ENCODE measurements around the gene ZMYND8. TPM values are rescaled to one million over a fixed set of nuclear protein-coding genes. Genes with fewer than 3 reads are reported as not detected.

Gene ZMYND8
- total RNA-seq, 1 donor = 20.3 TPM

GRCh38 chr20:47354714-47355488 is 1.6 kb downstream of the ZMYND8 start:
- TF ChIP-seq CTCF (IDR thresholded peaks at IDR 0.05; ENCODE audit: insufficient read depth, low read depth, low read length) = no peak
- peak; percentile 76 for DNase-seq (ENCODE audit: low read depth)
- peak overlapping the region; percentile 64 for H3K4me3 ChIP-seq (ENCODE audit: low read depth, low read length)

GRCh38 chr20:47354464-47354713 is 2.1 kb downstream of the ZMYND8 start:
- peak overlapping the region; percentile 64 for H3K4me3 ChIP-seq (ENCODE audit: low read depth, low read length)
- no peak for DNase-seq (ENCODE audit: low read depth)
- no peak for TF ChIP-seq CTCF (IDR thresholded peaks at IDR 0.05; ENCODE audit: insufficient read depth, low read depth, low read length)

DNA sequence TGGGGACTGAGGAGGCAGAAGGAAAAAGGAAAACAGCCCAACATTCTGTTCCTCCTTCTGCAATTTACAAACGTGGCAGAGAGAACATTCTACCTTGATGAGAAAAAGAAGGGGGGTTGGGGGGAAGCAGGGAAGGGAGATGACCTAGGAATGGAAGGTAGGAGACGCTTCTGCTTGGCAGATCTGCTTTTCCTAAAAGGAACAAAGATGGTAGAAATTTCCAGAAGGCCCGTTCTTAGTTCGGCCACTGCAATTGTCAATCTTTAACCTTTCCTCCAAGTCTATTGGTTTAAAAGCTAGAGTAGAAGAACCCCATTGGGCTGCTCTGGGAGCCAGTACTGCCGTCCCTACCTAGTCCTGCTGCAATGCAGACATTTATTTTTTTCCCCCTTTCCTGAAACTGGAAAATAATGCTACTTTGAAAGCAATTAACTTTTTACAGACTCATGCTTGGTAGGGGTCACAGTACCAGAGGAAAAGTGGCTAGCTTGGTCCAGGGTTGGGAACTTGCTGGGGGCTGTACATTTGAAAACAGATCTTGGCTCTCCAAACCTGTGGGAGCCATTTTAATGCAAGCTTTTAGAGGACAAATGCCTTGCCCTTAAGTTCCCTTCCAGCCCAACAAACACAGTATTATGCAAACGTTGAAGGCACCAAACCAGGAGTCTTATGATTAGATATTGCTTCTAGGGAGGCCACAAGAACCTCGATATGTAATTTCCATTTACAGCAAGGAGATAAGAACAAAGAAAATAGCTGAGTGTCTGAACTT is 2.6 kb downstream of the ZMYND8 start:
- H3K4me3 ChIP-seq (ENCODE audit: low read depth, low read length) = peak overlapping the region; percentile 64
- TF ChIP-seq CTCF (IDR thresholded peaks at IDR 0.05; ENCODE audit: insufficient read depth, low read depth, low read length) = no peak
- DNase-seq (ENCODE audit: low read depth) = peak; percentile 80

GRCh38 chr20:47353239-47353691 is 3.2 kb downstream of the ZMYND8 start:
- TF ChIP-seq CTCF (IDR thresholded peaks at IDR 0.05; ENCODE audit: insufficient read depth, low read depth, low read length) = no peak
- no peak for DNase-seq (ENCODE audit: low read depth)
- peak overlapping the region; percentile 64 for H3K4me3 ChIP-seq (ENCODE audit: low read depth, low read length)

GRCh38 chr20:47352332-47353238 is 3.9 kb downstream of the ZMYND8 start:
- no peak for TF ChIP-seq CTCF (IDR thresholded peaks at IDR 0.05; ENCODE audit: insufficient read depth, low read depth, low read length)
- DNase-seq (ENCODE audit: low read depth) = no peak
- peak overlapping the region; percentile 64 for H3K4me3 ChIP-seq (ENCODE audit: low read depth, low read length)

- peak overlapping the region; percentile 64 for H3K4me3 ChIP-seq (ENCODE audit: low read depth, low read length)
- no peak for DNase-seq (ENCODE audit: low read depth)
- TF ChIP-seq CTCF (IDR thresholded peaks at IDR 0.05; ENCODE audit: insufficient read depth, low read depth, low read length) = no peak
Measured at GRCh38 chr20:47351643-47352331, 4.7 kb downstream of the ZMYND8 start.

All from fibroblast of villous mesenchyme (primary cell).